OCI-LY1 (cell line): ENCODE data around the gene HEG1.

Source experiments
- H2AFZ ChIP-seq: fragments of 200-600 bp; sonication (generic), shearing (Covaris generic); 2 replicates; pipeline ENCODE4 v1.6.0; 2014; ENCODE audit warnings: antibody characterized with exemption, mild to moderate bottlenecking, low read length
- H3F3A ChIP-seq: fragments of 200-600 bp; sonication (generic), shearing (Covaris generic); 2 replicates; pipeline ENCODE4 v1.6.0; 2014; ENCODE audit warnings: mild to moderate bottlenecking, antibody characterized with exemption, low read length, moderate library complexity; ENCODE audit not compliant: insufficient read depth
- H3K27ac ChIP-seq: fragments of 200-600 bp; sonication (generic); 2 replicates; pipeline ENCODE4 v1.5.1; 2014; ENCODE audit warnings: low read length, mixed run types, mild to moderate bottlenecking, low read depth; ENCODE audit not compliant: poor library complexity, severe bottlenecking
- H3K27me3 ChIP-seq: fragments of 200-600 bp; sonication (generic); 2 replicates; pipeline ENCODE4 v1.6.0; 2014; ENCODE audit warnings: antibody characterized with exemption, mild to moderate bottlenecking, low read length, moderate library complexity; ENCODE audit not compliant: insufficient read depth
- H3K36me3 ChIP-seq: fragments of 200-600 bp; sonication (generic); 2 replicates; pipeline ENCODE4 v1.6.1; 2014; ENCODE audit warnings: mild to moderate bottlenecking, antibody characterized with exemption, low read length, moderate library complexity, mixed read lengths; ENCODE audit not compliant: insufficient read depth
- H3K4me1 ChIP-seq: fragments of 200-600 bp; sonication (generic); 2 replicates; pipeline ENCODE4 v1.5.1; 2014; ENCODE audit warnings: mild to moderate bottlenecking, low read length, moderate library complexity; ENCODE audit not compliant: insufficient read depth, severe bottlenecking
- H3K4me2 ChIP-seq: fragments of 200-600 bp; sonication (generic), shearing (Covaris generic); 2 replicates; pipeline ENCODE4 v1.6.1; 2014; ENCODE audit warnings: low read length
- H3K4me3 ChIP-seq: fragments of 200-600 bp; sonication (generic); 2 replicates; pipeline ENCODE4 v1.5.1; 2014; ENCODE audit warnings: low read length, low read depth, mild to moderate bottlenecking, mixed read lengths; ENCODE audit not compliant: poor library complexity, severe bottlenecking
- H3K79me2 ChIP-seq: fragments of 200-600 bp; shearing (Covaris generic); 2 replicates; pipeline ENCODE4 v1.6.1; 2016; ENCODE audit warnings: mixed run types, low read length, mixed read lengths; ENCODE audit not compliant: insufficient read depth
- H3K9ac ChIP-seq: fragments of 200-600 bp; sonication (generic), shearing (Covaris generic); 2 replicates; pipeline ENCODE4 v1.6.1; 2014; ENCODE audit warnings: mild to moderate bottlenecking, low read length, mixed read lengths
- H3K9me2 ChIP-seq: fragments of 200-600 bp; sonication (generic), shearing (Covaris generic); 2 replicates; pipeline ENCODE4 v1.6.1; 2014; ENCODE audit warnings: low read depth, mild to moderate bottlenecking, low read length, mixed read lengths
- H3K9me3 ChIP-seq: fragments of 200-600 bp; shearing (Covaris generic); 2 replicates; pipeline ENCODE4 v1.6.1; 2014; ENCODE audit warnings: low read length, mixed read lengths
- H4K20me1 ChIP-seq: fragments of 200-600 bp; sonication (generic), shearing (Covaris generic); 2 replicates; pipeline ENCODE4 v1.6.0; 2016; ENCODE audit warnings: mild to moderate bottlenecking, low read length; ENCODE audit not compliant: insufficient read depth
- CTCF ChIP-seq: fragments of 200-600 bp; sonication (generic), shearing (Covaris generic); IDR thresholded peaks from 2 replicates; pipeline ENCODE4 v1.5.1; 2017; ENCODE audit warnings: mild to moderate bottlenecking, antibody characterized with exemption, low read length, moderate library complexity, mixed read lengths
- EZH2 ChIP-seq: fragments of 200-600 bp; sonication (generic), shearing (Covaris generic); IDR thresholded peaks from 2 replicates; pipeline ENCODE4 v1.8.0; 2017; ENCODE audit warnings: borderline replicate concordance, mixed run types, mild to moderate bottlenecking, antibody characterized with exemption, low read length, moderate library complexity, mixed read lengths

The HEG1 gene

GRCh38 chr3:125045965-125046364, 9.8 kb downstream of the HEG1 start:
- no peaks in the 10 kb centered on the region for H3K36me3 ChIP-seq
- no peak overlapping the region for H3K27ac ChIP-seq
- no peaks in the 10 kb centered on the region for H3K4me1 ChIP-seq
- no peaks in the 10 kb centered on the region for H3F3A ChIP-seq
- no peak overlapping the region for H3K4me3 ChIP-seq
- no peak overlapping the region for H3K9ac ChIP-seq
- no peak overlapping the region for H2AFZ ChIP-seq
- TF ChIP-seq CTCF, result no peak
- no peak for TF ChIP-seq EZH2
- H3K4me2 ChIP-seq, result no peak overlapping the region
- no peaks in the 10 kb centered on the region for H3K9me2 ChIP-seq
- H3K9me3 ChIP-seq, result no peaks in the 10 kb centered on the region
- no peaks in the 10 kb centered on the region for H4K20me1 ChIP-seq
- no peaks in the 10 kb centered on the region for H3K79me2 ChIP-seq
- H3K27me3 ChIP-seq, result peaks cover 5% of the 10 kb centered on the region; the same call in 1 of the 2 replicates

- Histone ChIP-seq H3K9me2 (no peaks in the 10 kb centered on the region), H3K4me3 (no peak overlapping the region), H3K27ac (no peak overlapping the region), H3K9ac (no peak overlapping the region), H3F3A (no peaks in the 10 kb centered on the region), H3K4me2 (no peak overlapping the region), H4K20me1 (no peaks in the 10 kb centered on the region), H2AFZ (no peak overlapping the region), H3K79me2 (no peaks in the 10 kb centered on the region), H3K9me3 (no peaks in the 10 kb centered on the region), H3K4me1 (no peaks in the 10 kb centered on the region), H3K36me3 (no peaks in the 10 kb centered on the region), H3K27me3 (no peaks in the 10 kb centered on the region; the same call in 1 of the 2 replicates)
- TF ChIP-seq CTCF, result no peak
- TF ChIP-seq EZH2, result no peak
These were observed 10.6 kb downstream of the HEG1 start for GRCh38 chr3:125045194-125045593.

- H3K27me3 ChIP-seq, result no peaks in the 10 kb centered on the region; the same call in 1 of the 2 replicates
- no peaks in the 10 kb centered on the region for H3K9me2 ChIP-seq
- no peak overlapping the region for H3K4me2 ChIP-seq
- H3K79me2 ChIP-seq, result no peaks in the 10 kb centered on the region
- no peaks in the 10 kb centered on the region for H3F3A ChIP-seq
- no peaks in the 10 kb centered on the region for H3K4me1 ChIP-seq
- no peaks in the 10 kb centered on the region for H4K20me1 ChIP-seq
- H3K9ac ChIP-seq, result no peak overlapping the region
- H3K36me3 ChIP-seq, result no peaks in the 10 kb centered on the region
- no peak overlapping the region for H2AFZ ChIP-seq
- H3K27ac ChIP-seq, result no peak overlapping the region
- no peak overlapping the region for H3K4me3 ChIP-seq
- H3K9me3 ChIP-seq, result no peaks in the 10 kb centered on the region
- TF ChIP-seq CTCF, result no peak
These were observed 12.1 kb downstream of the HEG1 start for GRCh38 chr3:125043599-125044151.
